ENCODE results near the gene NHSL2. TPM values are rescaled to one million over a fixed set of nuclear protein-coding genes. Genes with fewer than 3 reads are reported as not detected.

NHSL2 gene
- total RNA-seq, 1 donor from 2014 or later, result 4.0 TPM

DNA sequence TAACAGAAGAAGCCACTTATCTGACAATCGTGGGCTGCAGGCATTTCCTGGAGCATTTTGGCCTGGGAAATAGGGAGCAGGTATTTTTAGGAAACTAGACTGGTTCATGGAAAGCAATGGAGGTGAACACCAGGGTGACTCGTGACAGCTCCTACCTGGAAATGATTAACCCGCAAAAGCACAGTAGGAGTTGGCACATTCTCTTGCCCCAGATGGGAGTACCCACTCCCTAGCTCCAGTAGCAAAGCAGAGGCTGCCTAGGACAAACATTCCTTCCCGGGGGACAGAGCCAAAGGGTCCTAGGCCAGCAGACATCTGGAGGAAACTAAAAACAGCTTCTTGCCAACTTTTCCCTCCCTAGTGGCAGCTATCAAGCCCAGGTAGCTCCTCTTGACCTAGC, 192.1 kb downstream of the NHSL2 start:
- TF ChIP-seq EZH2 (IDR thresholded peaks at IDR 0.05) (no peak), CTCF (IDR thresholded peaks at IDR 0.05) (no peak), EZH2phosphoT487 (IDR thresholded peaks at IDR 0.05) (no peak)
- Histone ChIP-seq H2AFZ (replicated peaks) (no peak overlapping the region), H4K20me1 (ENCODE audit: low read depth) (no peaks in the 10 kb centered on the region), H3K9me3 (ENCODE audit: low read depth) (no peaks in the 10 kb centered on the region), H3K4me1 (no peaks in the 10 kb centered on the region), H3K27me3 (no peaks in the 10 kb centered on the region), H3K36me3 (no peaks in the 10 kb centered on the region), H3K27ac (no peak overlapping the region), H3K9ac (no peak overlapping the region), H3K4me2 (no peak overlapping the region), H3K4me3 (no peak overlapping the region), H3F3A (ENCODE audit: low read depth) (peaks cover 5% of the 10 kb centered on the region), H3K79me2 (ENCODE audit: low read depth) (no peaks in the 10 kb centered on the region)
- Mint-ChIP-seq H3K27me3 (ENCODE audit: insufficient read depth, low read depth) (peaks cover 10% of the 10 kb centered on the region), H3K4me1 (peaks cover 23% of the 10 kb centered on the region), H3K4me3 (no peak overlapping the region), H3K36me3 (peaks cover 2% of the 10 kb centered on the region), H3K9me3 (peaks cover 14% of the 10 kb centered on the region), H3K27ac (no peak overlapping the region)
- DNase-seq (ENCODE audit: low spot score), result no peak

GRCh38 chrX:72105436-72105835, 194.8 kb downstream of the NHSL2 start:
- Histone ChIP-seq H3F3A (ENCODE audit: low read depth) (peaks cover 5% of the 10 kb centered on the region), H3K4me2 (no peak overlapping the region), H3K79me2 (ENCODE audit: low read depth) (no peaks in the 10 kb centered on the region), H3K4me1 (no peaks in the 10 kb centered on the region), H3K27me3 (no peaks in the 10 kb centered on the region), H3K27ac (no peak overlapping the region), H3K36me3 (no peaks in the 10 kb centered on the region), H3K9me3 (ENCODE audit: low read depth) (no peaks in the 10 kb centered on the region), H2AFZ (replicated peaks) (no peak overlapping the region), H3K4me3 (no peak overlapping the region), H4K20me1 (ENCODE audit: low read depth) (no peaks in the 10 kb centered on the region), H3K9ac (no peak overlapping the region)
- peaks cover 6% of the 10 kb centered on the region for H3K27me3 Mint-ChIP-seq (ENCODE audit: insufficient read depth, low read depth)
- H3K9me3 Mint-ChIP-seq, result peaks cover 13% of the 10 kb centered on the region
- peaks cover 22% of the 10 kb centered on the region for H3K4me1 Mint-ChIP-seq
- no peak for DNase-seq (ENCODE audit: low spot score)
- H3K36me3 Mint-ChIP-seq, result no peaks in the 10 kb centered on the region
- TF ChIP-seq EZH2phosphoT487 (IDR thresholded peaks at IDR 0.05) (no peak), CTCF (IDR thresholded peaks at IDR 0.05) (no peak), EZH2 (IDR thresholded peaks at IDR 0.05) (no peak)
- no peak overlapping the region for H3K27ac Mint-ChIP-seq
- H3K4me3 Mint-ChIP-seq, result no peak overlapping the region

DNA sequence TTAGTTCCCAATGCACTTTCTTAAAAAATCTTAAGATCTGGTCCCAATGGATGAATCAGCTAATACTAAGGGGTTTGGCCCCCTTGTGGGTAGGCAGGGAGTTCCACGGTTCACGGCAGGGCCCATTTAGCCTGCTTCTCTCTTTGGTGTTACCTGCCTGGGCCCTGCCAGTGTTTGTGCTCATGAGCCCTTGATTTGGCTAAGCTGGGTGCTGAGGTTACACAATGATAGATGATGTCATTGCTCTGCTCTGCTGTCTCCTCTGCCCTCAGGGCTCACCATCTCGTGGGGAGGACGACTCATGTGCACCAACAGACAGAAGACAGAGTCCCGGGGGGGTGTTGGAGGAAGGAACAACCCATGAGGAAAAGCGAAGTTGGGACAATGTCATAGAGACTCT, 196.7 kb downstream of the NHSL2 start:
- no peaks in the 10 kb centered on the region for H3K27me3 ChIP-seq
- H3F3A ChIP-seq (ENCODE audit: low read depth), result no peaks in the 10 kb centered on the region
- H3K79me2 ChIP-seq (ENCODE audit: low read depth), result no peaks in the 10 kb centered on the region
- no peak overlapping the region for H3K4me2 ChIP-seq
- H3K4me3 ChIP-seq, result no peak overlapping the region
- H3K4me1 ChIP-seq, result no peaks in the 10 kb centered on the region
- H4K20me1 ChIP-seq (ENCODE audit: low read depth), result no peaks in the 10 kb centered on the region
- H3K9me3 Mint-ChIP-seq, result peaks cover 17% of the 10 kb centered on the region
- DNase-seq (ENCODE audit: low spot score), result no peak
- no peak for TF ChIP-seq EZH2phosphoT487 (IDR thresholded peaks at IDR 0.05)
- H3K27me3 Mint-ChIP-seq (ENCODE audit: insufficient read depth, low read depth), result peaks cover 11% of the 10 kb centered on the region
- no peak overlapping the region for H3K27ac ChIP-seq
- H3K9ac ChIP-seq, result no peak overlapping the region
- peaks cover 12% of the 10 kb centered on the region for H3K4me1 Mint-ChIP-seq
- H3K36me3 Mint-ChIP-seq, result no peaks in the 10 kb centered on the region
- H2AFZ ChIP-seq (replicated peaks), result no peak overlapping the region
- H3K36me3 ChIP-seq, result no peaks in the 10 kb centered on the region
- no peak overlapping the region for H3K27ac Mint-ChIP-seq
- H3K9me3 ChIP-seq (ENCODE audit: low read depth), result no peaks in the 10 kb centered on the region
- H3K4me3 Mint-ChIP-seq, result no peak overlapping the region

- no peak overlapping the region for H2AFZ ChIP-seq (replicated peaks)
- Mint-ChIP-seq H3K27me3 (ENCODE audit: insufficient read depth, low read depth) (peaks cover 8% of the 10 kb centered on the region), H3K9me3 (peaks cover 17% of the 10 kb centered on the region), H3K4me1 (peaks cover 13% of the 10 kb centered on the region), H3K27ac (no peak overlapping the region), H3K4me3 (no peak overlapping the region), H3K36me3 (no peaks in the 10 kb centered on the region)
- H3F3A ChIP-seq (ENCODE audit: low read depth), result no peaks in the 10 kb centered on the region
- H3K79me2 ChIP-seq (ENCODE audit: low read depth), result no peaks in the 10 kb centered on the region
- TF ChIP-seq EZH2 (IDR thresholded peaks at IDR 0.05) (no peak), EZH2phosphoT487 (IDR thresholded peaks at IDR 0.05) (no peak), CTCF (IDR thresholded peaks at IDR 0.05) (no peak)
- no peaks in the 10 kb centered on the region for H3K4me1 ChIP-seq
- no peaks in the 10 kb centered on the region for H4K20me1 ChIP-seq (ENCODE audit: low read depth)
- DNase-seq (ENCODE audit: low spot score), result no peak
- no peak overlapping the region for H3K27ac ChIP-seq
- H3K9me3 ChIP-seq (ENCODE audit: low read depth), result no peaks in the 10 kb centered on the region
- no peak overlapping the region for H3K4me2 ChIP-seq
- no peaks in the 10 kb centered on the region for H3K36me3 ChIP-seq
- H3K9ac ChIP-seq, result no peak overlapping the region
- H3K27me3 ChIP-seq, result no peaks in the 10 kb centered on the region
- no peak overlapping the region for H3K4me3 ChIP-seq
Observed at GRCh38 chrX:72107841-72108595, 197.4 kb downstream of the NHSL2 start.
